A673 (cell line): ENCODE measurements around the gene MRFAP1L1. TPM values are rescaled to one million over a fixed set of nuclear protein-coding genes. Genes with fewer than 3 reads are reported as not detected.

Source experiments
- BruUV-seq: library from RNA; stranded (reverse); fragments of 400-500 nt; replicated peaks from 2 replicates; lab custom pipeline; 2021; lab: Mats Ljungman, UMichigan
- CTCF ChIA-PET: fragments of 300-600 bp; sonication (Branson Sonifier 250); formaldehyde crosslinking; loops from one replicate; lab custom pipeline; 2022; ENCODE audit warnings: antibody characterized with exemption; lab: Charles Lee
- POLR2A ChIA-PET: fragments of 300-600 bp; sonication (Branson Sonifier 250); formaldehyde crosslinking; loops from one replicate; lab custom pipeline; 2022; ENCODE audit warnings: antibody characterized with exemption; ENCODE audit not compliant: low non-redundant PET; lab: Charles Lee
- DNase-seq: peaks from one replicate; pipeline ENCODE4 v3.0.0-alpha.2; 2015; ENCODE audit warnings: low spot score
- H3K27ac ChIP-seq: fragments of 200-600 bp; sonication (generic); 2 replicates; pipeline ENCODE4 v1.5.1; 2016; ENCODE audit warnings: mixed run types, low read depth, mild to moderate bottlenecking, mixed read lengths, antibody characterized with exemption, low read length; ENCODE audit not compliant: poor library complexity, severe bottlenecking
- H3K27me3 ChIP-seq: fragments of 200-600 bp; sonication (generic); replicated peaks from 2 replicates; pipeline ENCODE4 v1.6.1; 2017; ENCODE audit warnings: mixed run types, low read depth, mild to moderate bottlenecking, mixed read lengths, antibody characterized with exemption, low read length; ENCODE audit not compliant: insufficient read depth, poor library complexity
- H3K36me3 ChIP-seq: fragments of 200-600 bp; sonication (generic); 2 replicates; pipeline ENCODE4 v1.6.1; 2016; ENCODE audit warnings: mixed run types, mild to moderate bottlenecking, mixed read lengths, antibody characterized with exemption, low read length; ENCODE audit not compliant: insufficient read depth, poor library complexity, severe bottlenecking
- H3K4me1 ChIP-seq: fragments of 200-600 bp; sonication (generic); 2 replicates; pipeline ENCODE4 v1.6.1; 2017; ENCODE audit warnings: mixed run types, mild to moderate bottlenecking, mixed read lengths, antibody characterized with exemption, low read length; ENCODE audit not compliant: insufficient read depth, poor library complexity, severe bottlenecking
- H3K4me3 ChIP-seq: fragments of 200-600 bp; sonication (generic); 2 replicates; pipeline ENCODE4 v1.5.1; 2016; ENCODE audit warnings: low read depth, mixed run types, mild to moderate bottlenecking, mixed read lengths, low read length; ENCODE audit not compliant: poor library complexity, severe bottlenecking
- H3K9me3 ChIP-seq: fragments of 200-600 bp; sonication (generic); 2 replicates; pipeline ENCODE4 v1.6.1; 2016; ENCODE audit warnings: mixed run types, low read depth, mild to moderate bottlenecking, mixed read lengths, antibody characterized with exemption, low read length; ENCODE audit not compliant: poor library complexity, severe bottlenecking
- CTCF ChIP-seq: fragments of 300-800, 200-600 bp; sonication (generic); conservative IDR thresholded peaks from 2 replicates; pipeline ENCODE4 v1.5.1; 2017; ENCODE audit warnings: low read depth, mild to moderate bottlenecking, antibody characterized with exemption, low read length, moderate library complexity, mixed read lengths
- EZH2 ChIP-seq: fragments of 200-600 bp; sonication (generic); IDR thresholded peaks from 2 replicates; pipeline ENCODE4 v1.6.1; 2017; ENCODE audit warnings: borderline replicate concordance, low read depth, mild to moderate bottlenecking, mixed read lengths, antibody characterized with exemption, low read length; ENCODE audit not compliant: poor library complexity, severe bottlenecking
- intact Hi-C: fragments of 100-400 bp; cut with micrococcal nuclease; formaldehyde crosslinking; loops from one replicate; pipeline ENCODE4 v1.10.0; 2022; ENCODE audit not compliant: unreplicated experiment
- total RNA-seq: library from RNA; stranded (reverse); gene quantifications from 2 replicates; pipeline ENCODE4 v1.2.3, GENCODE V29; 2021

Gene MRFAP1L1
- total RNA-seq, 1 experiment from 2014 or later: 61.0 TPM

- no peaks in the 10 kb centered on the region for H3K9me3 ChIP-seq
- CTCF ChIA-PET: no interaction called here
- intact Hi-C loops: no loop called here
- no peak overlapping the region for H3K27ac ChIP-seq
- no peak for DNase-seq
- H3K27me3 ChIP-seq: no peaks in the 10 kb centered on the region
- BruUV-seq: no TSS peak
- no peaks in the 10 kb centered on the region for H3K4me1 ChIP-seq
- no peaks in the 10 kb centered on the region for H3K36me3 ChIP-seq
- no peak for TF ChIP-seq CTCF
- TF ChIP-seq EZH2: no peak
- POLR2A ChIA-PET: no interaction called here
- H3K4me3 ChIP-seq: no peak overlapping the region
Measured at GRCh38 chr4:6695660-6696610, 13.7 kb downstream of the MRFAP1L1 start.

GRCh38 chr4:6694177-6694901 is 15.3 kb downstream of the MRFAP1L1 start:
- POLR2A ChIA-PET: no interaction called here

More at GRCh38 chr4:6694177-6694901, 15.3 kb downstream of the MRFAP1L1 start:
- H3K36me3 ChIP-seq: no peaks in the 10 kb centered on the region
- CTCF ChIA-PET: no interaction called here
- intact Hi-C loops: no loop called here
- H3K9me3 ChIP-seq: no peaks in the 10 kb centered on the region
- H3K4me1 ChIP-seq: no peaks in the 10 kb centered on the region
- no peak overlapping the region for H3K27ac ChIP-seq
- H3K4me3 ChIP-seq: no peak overlapping the region
- TF ChIP-seq EZH2: no peak
- TF ChIP-seq CTCF: no peak
- DNase-seq: no peak
- no peaks in the 10 kb centered on the region for H3K27me3 ChIP-seq
- no TSS peak for BruUV-seq
